K562 (cell line): ENCODE results near the gene KNSTRN. TPM values are rescaled to one million over a fixed set of nuclear protein-coding genes. Genes with fewer than 3 reads are reported as not detected.
A peak's percentile ranks its signal among the peaks of the same experiment; 100 is the strongest.

Experiments used
- CLOCK ChIP-seq: fragments of 250-450 bp; sonication (Bioruptor Pico); IDR thresholded peaks from 2 replicates; pipeline ENCODE4 v1.4.0; 2020; ENCODE audit warnings: mild to moderate bottlenecking, moderate library complexity, borderline replicate concordance
- E2F1 ChIP-seq: sonication (generic); formaldehyde crosslinking; IDR thresholded peaks from 2 replicates; pipeline ENCODE4 v1.8.1; 2023; ENCODE audit warnings: mild to moderate bottlenecking, missing genetic modification reagents, moderate library complexity
- EP300 ChIP-seq: IDR thresholded peaks from 2 replicates; pipeline ENCODE4 v1.6.1; 2012; ENCODE audit warnings: low read length, improper control_type of control experiment
- ERF ChIP-seq: fragments of 450-650 bp; formaldehyde crosslinking; IDR thresholded peaks from 2 replicates; pipeline ENCODE4 v1.4.0; 2020; ENCODE audit warnings: mild to moderate bottlenecking, mixed read lengths
- FOXA1 ChIP-seq: fragments of 450-650 bp; IDR thresholded peaks from 2 replicates; pipeline ENCODE4 v1.6.1; 2016; ENCODE audit warnings: mild to moderate bottlenecking, borderline replicate concordance
- FUS ChIP-seq: fragments of 200-400 bp; formaldehyde crosslinking; optimal IDR thresholded peaks from 2 replicates; pipeline ENCODE3; 2017; ENCODE audit warnings: low read depth, low read length
- HNRNPLL ChIP-seq: fragments of 200-400 bp; formaldehyde crosslinking; IDR thresholded peaks from 2 replicates; pipeline ENCODE4 v1.6.1; 2017; ENCODE audit warnings: low read length, low read depth, mild to moderate bottlenecking; ENCODE audit not compliant: poor library complexity, severe bottlenecking
- HOXB6 ChIP-seq: fragments of 250-450 bp; sonication (Bioruptor Pico); IDR thresholded peaks from 2 replicates; pipeline ENCODE4 v1.5.1; 2022; ENCODE audit warnings: mild to moderate bottlenecking, borderline replicate concordance
- ILK ChIP-seq: fragments of 450-650 bp; IDR thresholded peaks from 2 replicates; pipeline ENCODE4 v1.6.1; 2016; ENCODE audit warnings: missing genetic modification characterization, low read depth, mild to moderate bottlenecking, missing compliant biosample characterization, moderate library complexity, borderline replicate concordance
- JUN ChIP-seq, 2 experiments: sonication (generic) in 1 of 2; formaldehyde crosslinking in 1 of 2; IDR thresholded peaks; 2 replicates each; pipeline versions ENCODE4 v1.6.1 to v1.8.0; 2012 to 2022; ENCODE audit warnings: borderline replicate concordance in 2 of 2, mild to moderate bottlenecking in 2 of 2, improper control_type of control experiment in 1 of 2, low read depth in 1 of 2, low read length in 1 of 2, missing genetic modification reagents in 1 of 2
- LEF1 ChIP-seq: fragments of 450-650 bp; IDR thresholded peaks from 2 replicates; pipeline ENCODE4 v1.6.1; 2016; ENCODE audit warnings: mild to moderate bottlenecking
- NFXL1 ChIP-seq: fragments of 450-650 bp; formaldehyde crosslinking; IDR thresholded peaks from 2 replicates; pipeline ENCODE4 v1.4.0; 2021; ENCODE audit warnings: mild to moderate bottlenecking
- PURB ChIP-seq: sonication (generic); formaldehyde crosslinking; IDR thresholded peaks from 2 replicates; pipeline ENCODE4 v1.9.0; 2021; ENCODE audit warnings: low read depth, mild to moderate bottlenecking, missing genetic modification reagents
- USF1 ChIP-seq: sonication (generic); formaldehyde crosslinking; IDR thresholded peaks from 2 replicates; pipeline ENCODE4 v1.9.0; 2022; ENCODE audit warnings: mild to moderate bottlenecking, missing genetic modification reagents
- ZBTB1 ChIP-seq: sonication (generic); formaldehyde crosslinking; IDR thresholded peaks from 2 replicates; pipeline ENCODE4 v1.8.1; 2023; ENCODE audit warnings: missing genetic modification reagents, low read depth, mild to moderate bottlenecking, borderline replicate concordance
- ZNF175 ChIP-seq: fragments of 200-800 bp; sonication (Bioruptor generic); IDR thresholded peaks from 2 replicates; pipeline ENCODE4 v1.6.1; 2016; ENCODE audit warnings: low read depth, mild to moderate bottlenecking, missing genetic modification characterization, missing compliant biosample characterization
- ZNF398 ChIP-seq: fragments of 250-450 bp; sonication (Bioruptor Pico); IDR thresholded peaks from 2 replicates; pipeline ENCODE4 v1.8.0; 2021; ENCODE audit warnings: moderate library complexity, mild to moderate bottlenecking, inconsistent platforms
- ZNF512 ChIP-seq: IDR thresholded peaks from 2 replicates; pipeline ENCODE4 v1.6.1; 2016; ENCODE audit warnings: missing genetic modification characterization, missing compliant biosample characterization
- polyA plus RNA-seq, 8 experiments: library from polyadenylated mRNA; depleted of rRNA in 4 of 8; stranded (reverse) in 5 of 8; unstranded in 3 of 8; fragments of >200 nt; fragmentation: Nextera tagmentation in 2 of 8; fragmentation: Illumina TruSeq in 1 of 8; extraction: Ambion mirVana in 2 of 8; extraction: Trizol in 1 of 8; gene quantifications; 2 replicates each; pipeline versions ENCODE4 v1.2.1 to v1.2.3, GENCODE V29; 2011 to 2014; ENCODE audit warnings: inconsistent platforms in 1 of 8, missing spikeins in 1 of 8
- total RNA-seq, 7 experiments: library from RNA; depleted of rRNA in 6 of 7; stranded (reverse); fragments of >200 nt in 6 of 7; fragmentation: Illumina TruSeq in 2 of 7; extraction: Trizol in 2 of 7; gene quantifications; 2 replicates each; pipeline versions ENCODE4 v1.2.1 to v1.2.3, GENCODE V29; 2011 to 2021; ENCODE audit warnings: low replicate concordance in 1 of 7

KNSTRN gene
- total and polyA plus RNA-seq, 9 of the 15 experiments (the other 6 are each of a cell fraction or from before 2014, with no cell fraction given) = 48.7 to 88.2 (median 66.3) TPM

- TF ChIP-seq FUS (no peak), ILK (no peak), NFXL1 (CRISPR knock-in tag) (no peak), FOXA1 (no peak), ZBTB1 (no peak), USF1 (peak; percentile 71), JUN (IDR thresholded peaks at IDR 0.05; ENCODE audit: borderline replicate concordance, low read depth, low read length) (no peak), JUN (CRISPR knock-in tag; IDR thresholded peaks at IDR 0.05; ENCODE audit: borderline replicate concordance) (0 out of 2 replicates have a peak, but pooled peaks have one; percentile 62), HOXB6 (CRISPR knock-in tag) (no peak), LEF1 (no peak), PURB (CRISPR knock-in tag) (no peak), CLOCK (CRISPR knock-in tag) (no peak), HNRNPLL (no peak), ZNF398 (CRISPR knock-in tag) (no peak), ERF (CRISPR knock-in tag) (no peak), ZNF512 (tag) (no peak), EP300 (no peak), ZNF175 (CRISPR knock-in tag) (no peak), E2F1 (no peak)
These were observed 48.5 kb upstream of the KNSTRN start (continued) for GRCh38 chr15:40333922-40334492.
